K562 (cell line): ENCODE data around the gene MTHFSD. TPM values are rescaled to one million over a fixed set of nuclear protein-coding genes. Genes with fewer than 3 reads are reported as not detected.

ENCODE experiments used
- MBD1 ChIP-seq: fragments of 250-450 bp; sonication (Bioruptor Pico); IDR thresholded peaks from 2 replicates; pipeline ENCODE4 v1.8.0; 2022; ENCODE audit warnings: inconsistent platforms
- MTA3 ChIP-seq: fragments of 450-650 bp; formaldehyde crosslinking; IDR thresholded peaks from 2 replicates; pipeline ENCODE4 v1.6.1; 2017; ENCODE audit warnings: mild to moderate bottlenecking, borderline replicate concordance
- PTTG1 ChIP-seq: fragments of 450-650 bp; IDR thresholded peaks from 2 replicates; pipeline ENCODE4 v1.6.1; 2016; ENCODE audit warnings: low read depth, mild to moderate bottlenecking, missing genetic modification characterization, missing compliant biosample characterization
- SMAD1 ChIP-seq: fragments of 150-350 bp; IDR thresholded peaks from 2 replicates; pipeline ENCODE4 v1.6.1; 2014; ENCODE audit warnings: low read length, low read depth; ENCODE audit not compliant: partially characterized antibody
- SNIP1 ChIP-seq: fragments of 450-650 bp; IDR thresholded peaks from 2 replicates; pipeline ENCODE4 v1.7.1; 2017; ENCODE audit warnings: low read depth, mild to moderate bottlenecking
- ZNF444 ChIP-seq: fragments of 250-450 bp; sonication (Bioruptor Pico); IDR thresholded peaks from 2 replicates; pipeline ENCODE4 v1.4.0; 2020; ENCODE audit warnings: mild to moderate bottlenecking, moderate library complexity
- polyA plus RNA-seq, 8 experiments: library from polyadenylated mRNA; depleted of rRNA in 4 of 8; stranded (reverse) in 5 of 8; unstranded in 3 of 8; fragments of >200 nt; fragmentation: Nextera tagmentation in 2 of 8; fragmentation: Illumina TruSeq in 1 of 8; extraction: Ambion mirVana in 2 of 8; extraction: Trizol in 1 of 8; gene quantifications; 2 replicates each; pipeline versions ENCODE4 v1.2.1 to v1.2.3, GENCODE V29; 2011 to 2014; ENCODE audit warnings: inconsistent platforms in 1 of 8, missing spikeins in 1 of 8
- total RNA-seq, 7 experiments: library from RNA; depleted of rRNA in 6 of 7; stranded (reverse); fragments of >200 nt in 6 of 7; fragmentation: Illumina TruSeq in 2 of 7; extraction: Trizol in 2 of 7; gene quantifications; 2 replicates each; pipeline versions ENCODE4 v1.2.1 to v1.2.3, GENCODE V29; 2011 to 2021; ENCODE audit warnings: low replicate concordance in 1 of 7
- TF ChIP-seq, protein P1 (sequence below), 3 experiments: fragments of 200-800 bp in 1 of 3; fragments of 250-450 bp in 1 of 3; fragments of 450-650 bp in 1 of 3; sonication (Bioruptor Pico) in 1 of 3; sonication (Bioruptor generic) in 1 of 3; formaldehyde crosslinking in 1 of 3; IDR thresholded peaks; 2 replicates each; pipeline versions ENCODE4 v1.6.1 to v1.8.0; 2016 to 2022; ENCODE audit warnings: mild to moderate bottlenecking in 2 of 3, missing genetic modification characterization in 2 of 3, missing compliant biosample characterization in 1 of 3, moderate library complexity in 1 of 3

MTHFSD gene
- total and polyA plus RNA-seq, 9 of the 15 experiments (the other 6 are each of a cell fraction or from before 2014, with no cell fraction given) = 3.2 to 20.2 (median 12.0) TPM

DNA sequence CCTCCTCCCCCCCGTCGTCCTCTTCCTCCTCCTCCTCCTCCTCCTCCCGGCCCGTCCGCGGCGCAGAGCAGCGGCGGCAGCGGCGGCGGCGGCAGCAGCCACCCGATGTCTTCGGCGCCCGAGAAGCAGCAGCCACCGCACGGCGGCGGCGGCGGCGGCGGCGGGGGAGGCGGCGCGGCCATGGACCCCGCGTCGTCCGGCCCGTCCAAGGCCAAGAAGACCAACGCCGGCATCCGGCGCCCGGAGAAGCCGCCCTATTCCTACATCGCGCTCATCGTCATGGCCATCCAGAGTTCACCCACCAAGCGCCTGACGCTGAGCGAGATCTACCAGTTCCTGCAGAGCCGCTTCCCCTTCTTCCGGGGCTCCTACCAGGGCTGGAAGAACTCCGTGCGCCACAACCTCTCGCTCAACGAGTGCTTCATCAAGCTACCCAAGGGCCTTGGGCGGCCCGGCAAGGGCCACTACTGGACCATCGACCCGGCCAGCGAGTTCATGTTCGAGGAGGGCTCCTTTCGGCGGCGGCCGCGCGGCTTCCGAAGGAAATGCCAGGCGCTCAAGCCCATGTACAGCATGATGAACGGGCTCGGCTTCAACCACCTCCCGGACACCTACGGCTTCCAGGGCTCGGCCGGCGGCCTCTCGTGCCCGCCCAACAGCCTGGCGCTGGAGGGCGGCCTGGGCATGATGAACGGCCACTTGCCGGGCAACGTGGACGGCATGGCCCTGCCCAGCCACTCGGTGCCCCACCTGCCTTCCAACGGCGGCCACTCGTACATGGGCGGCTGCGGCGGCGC is 44.4 kb downstream of the MTHFSD start, which contains the start of gene FOXF1 (continued):
- no peak for TF ChIP-seq MTA3
- no peak for TF ChIP-seq ZNF444 (CRISPR knock-in tag)
- no peak for TF ChIP-seq MBD1 (CRISPR knock-in tag)
- TF ChIP-seq SNIP1 = no peak
- TF ChIP-seq PTTG1 = no peak
- TF ChIP-seq, protein P1, sequence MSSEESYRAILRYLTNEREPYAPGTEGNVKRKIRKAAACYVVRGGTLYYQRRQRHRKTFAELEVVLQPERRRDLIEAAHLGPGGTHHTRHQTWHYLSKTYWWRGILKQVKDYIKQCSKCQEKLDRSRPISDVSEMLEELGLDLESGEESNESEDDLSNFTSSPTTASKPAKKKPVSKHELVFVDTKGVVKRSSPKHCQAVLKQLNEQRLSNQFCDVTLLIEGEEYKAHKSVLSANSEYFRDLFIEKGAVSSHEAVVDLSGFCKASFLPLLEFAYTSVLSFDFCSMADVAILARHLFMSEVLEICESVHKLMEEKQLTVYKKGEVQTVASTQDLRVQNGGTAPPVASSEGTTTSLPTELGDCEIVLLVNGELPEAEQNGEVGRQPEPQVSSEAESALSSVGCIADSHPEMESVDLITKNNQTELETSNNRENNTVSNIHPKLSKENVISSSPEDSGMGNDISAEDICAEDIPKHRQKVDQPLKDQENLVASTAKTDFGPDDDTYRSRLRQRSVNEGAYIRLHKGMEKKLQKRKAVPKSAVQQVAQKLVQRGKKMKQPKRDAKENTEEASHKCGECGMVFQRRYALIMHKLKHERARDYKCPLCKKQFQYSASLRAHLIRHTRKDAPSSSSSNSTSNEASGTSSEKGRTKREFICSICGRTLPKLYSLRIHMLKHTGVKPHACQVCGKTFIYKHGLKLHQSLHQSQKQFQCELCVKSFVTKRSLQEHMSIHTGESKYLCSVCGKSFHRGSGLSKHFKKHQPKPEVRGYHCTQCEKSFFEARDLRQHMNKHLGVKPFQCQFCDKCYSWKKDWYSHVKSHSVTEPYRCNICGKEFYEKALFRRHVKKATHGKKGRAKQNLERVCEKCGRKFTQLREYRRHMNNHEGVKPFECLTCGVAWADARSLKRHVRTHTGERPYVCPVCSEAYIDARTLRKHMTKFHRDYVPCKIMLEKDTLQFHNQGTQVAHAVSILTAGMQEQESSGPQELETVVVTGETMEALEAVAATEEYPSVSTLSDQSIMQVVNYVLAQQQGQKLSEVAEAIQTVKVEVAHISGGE (CRISPR knock-in tag; IDR thresholded peaks at IDR 0.05) = no peak
- TF ChIP-seq SMAD1 = no peak
